Inflammatory macrophage (primary cell): Measurements from ENCODE around the gene NPDC1.
"Not testable (repeated sequence)": the region's sequence is repeated elsewhere in the genome, so short reads cannot be mapped to it uniquely, and the experiment has no call there.

ENCODE experiments used
- DNase-seq, 2 donors: peaks; one replicate each; pipeline ENCODE4 v3.0.0-alpha.2; 2020 to 2022

Gene NPDC1

DNA sequence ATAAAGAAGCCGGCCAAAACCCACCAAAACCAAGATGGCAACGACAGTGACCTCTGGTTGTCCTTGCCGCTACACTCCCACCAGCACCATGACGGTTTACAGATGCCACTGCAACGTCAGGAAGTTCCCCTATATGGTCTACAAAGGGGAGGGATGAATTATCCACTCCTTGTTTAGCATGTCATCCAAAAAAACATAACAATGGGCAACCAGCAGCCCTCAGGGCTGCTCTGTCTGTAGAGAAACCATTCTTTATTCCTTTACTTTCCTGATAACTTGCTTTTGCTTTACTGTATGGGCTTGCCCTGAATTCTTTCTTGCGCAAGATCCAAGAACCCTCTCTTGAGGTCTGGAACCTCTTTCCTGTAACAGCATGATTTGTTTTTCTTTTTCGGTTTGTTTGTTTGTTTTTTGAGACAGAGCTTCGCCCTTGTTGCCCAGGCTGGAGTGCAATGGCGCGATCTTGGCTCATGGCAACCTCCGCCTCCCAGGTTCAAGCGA lies 29.3 kb upstream of the NPDC1 start:
- DNase-seq: peak; percentile 64 to 67

DNA sequence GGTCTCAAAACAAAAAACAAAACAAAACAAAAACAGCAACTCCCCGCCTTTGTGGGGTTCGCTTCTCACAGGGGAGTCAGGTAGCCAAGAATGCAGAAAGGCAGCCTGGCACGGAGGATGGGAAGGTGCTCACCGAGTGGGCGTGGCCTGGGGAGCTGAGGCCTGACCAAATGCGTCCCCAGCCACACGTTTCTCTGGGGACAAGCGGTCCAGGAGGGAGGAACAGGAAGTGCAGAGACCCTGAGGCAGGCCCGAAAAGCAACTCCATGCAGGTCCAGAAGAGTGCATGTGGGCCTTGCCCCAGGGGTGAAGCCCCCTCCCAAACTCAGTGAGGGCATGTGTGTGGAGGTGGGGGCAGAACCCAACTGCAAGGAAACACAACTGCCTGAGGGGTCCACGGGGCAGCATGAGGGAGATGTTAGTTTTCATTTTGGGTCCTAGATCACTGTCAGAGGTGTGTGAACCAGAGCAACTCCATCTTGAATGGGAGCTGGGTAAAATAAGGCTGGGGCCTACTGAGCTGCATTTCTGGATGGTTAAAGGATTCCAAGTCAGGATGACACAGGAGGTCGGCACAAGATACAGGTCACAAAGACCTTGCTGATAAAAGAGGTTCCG lies 28.8 kb upstream of the NPDC1 start:
- no peak for DNase-seq

DNA sequence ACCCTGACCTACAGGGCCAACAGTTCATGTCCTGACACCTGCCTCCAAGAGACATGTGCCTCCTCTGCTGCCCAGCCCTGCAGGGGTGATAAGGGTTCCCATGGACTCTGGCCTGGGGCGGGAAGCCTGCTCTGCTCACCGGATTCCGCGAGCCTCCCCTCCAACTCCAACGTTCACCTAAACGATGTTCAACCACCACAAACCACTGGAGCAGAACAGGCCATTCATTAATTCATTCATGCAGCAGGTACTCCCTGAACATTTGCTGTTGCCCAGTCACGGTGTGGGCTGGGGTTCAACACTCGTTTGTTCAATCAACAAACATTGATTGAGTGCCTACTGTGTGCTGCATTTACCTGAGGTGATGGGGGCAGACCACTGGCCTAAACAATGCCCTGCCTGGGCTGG lies 28.0 kb upstream of the NPDC1 start:
- no peak for DNase-seq

DNA sequence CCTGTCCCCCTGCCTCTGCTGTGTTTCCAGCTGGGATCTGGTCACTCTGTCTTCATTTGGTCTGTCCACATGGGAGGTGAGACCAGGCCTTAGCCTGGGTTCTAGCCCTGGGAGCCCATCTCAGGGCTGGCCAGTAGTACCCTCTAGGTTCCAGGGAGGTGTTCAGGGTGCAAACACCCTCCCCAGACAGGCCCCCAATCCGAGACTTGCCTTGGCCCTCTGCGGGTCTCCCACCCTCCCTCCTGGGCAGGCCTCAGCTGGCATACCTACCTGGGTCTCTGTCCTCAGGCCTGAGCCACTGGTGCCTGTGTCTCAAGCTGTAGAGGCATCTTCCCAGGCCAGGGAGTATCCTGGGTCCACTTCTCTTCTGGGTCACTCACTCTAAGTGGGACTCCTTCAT lies 25.3 kb upstream of the NPDC1 start:
- DNase-seq: no peak

DNA sequence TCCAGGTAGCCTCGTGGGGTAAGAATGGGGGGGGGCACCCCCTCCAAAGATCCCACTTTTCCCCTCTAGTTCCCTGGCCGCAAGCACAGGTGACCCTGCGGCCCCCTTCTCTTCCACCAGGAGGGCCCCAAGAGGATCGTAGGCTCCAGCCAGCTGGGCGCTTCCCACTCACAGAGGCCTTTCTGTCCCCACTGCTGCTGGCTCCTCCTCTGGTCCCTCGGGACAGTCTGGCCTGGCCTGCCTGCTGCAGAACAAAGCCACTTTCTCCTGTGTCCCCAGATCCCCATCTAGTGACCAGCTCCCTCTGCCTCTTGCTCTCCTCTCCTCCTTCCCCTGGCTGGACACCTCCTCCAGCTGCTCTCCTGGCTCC lies 24.9 kb upstream of the NPDC1 start:
- peak; percentile 25 to 56 for DNase-seq

DNA sequence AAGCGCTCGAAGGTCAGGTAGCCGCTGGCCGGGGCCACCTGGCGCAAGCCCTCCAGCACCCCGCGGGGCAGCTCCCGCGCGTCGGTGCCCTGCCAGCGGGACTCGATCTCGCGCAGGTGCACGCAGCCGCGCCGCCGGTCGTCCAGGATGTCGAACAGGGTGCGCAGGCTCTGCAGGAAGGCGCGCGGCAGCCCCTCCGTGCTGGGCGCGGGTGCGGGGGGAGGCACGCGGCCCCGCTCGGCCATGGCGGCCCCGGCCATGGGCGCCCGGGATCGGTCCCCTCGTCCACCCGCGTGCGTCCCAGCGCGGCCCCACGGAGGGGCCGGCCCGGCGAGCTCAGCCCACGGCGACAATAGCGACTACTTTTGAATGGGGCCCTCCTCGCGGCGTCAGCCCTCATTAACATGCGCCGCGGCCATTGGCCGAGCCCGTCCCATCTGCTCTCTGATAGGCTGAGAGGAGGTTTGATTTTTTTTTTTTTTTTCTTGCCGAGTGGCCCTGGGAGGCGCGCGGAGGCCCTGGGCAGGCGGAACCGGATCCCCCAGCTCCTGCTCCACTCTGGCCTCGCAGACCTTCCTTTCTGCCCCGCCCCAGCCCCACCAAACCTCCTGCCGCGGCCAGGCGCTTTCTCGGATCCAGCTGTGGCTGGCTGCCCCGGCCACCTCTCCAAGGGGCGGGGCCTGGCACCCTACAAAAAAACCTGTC lies 24.4 kb upstream of the NPDC1 start, which contains the start of gene SAPCD2:
Gene SAPCD2, minus strand, starts transcription at position 357 of the 705 bp plus-strand sequence. Its CDS starts 97 bp downstream, at position 260.
- DNase-seq: peak; percentile 94

DNA sequence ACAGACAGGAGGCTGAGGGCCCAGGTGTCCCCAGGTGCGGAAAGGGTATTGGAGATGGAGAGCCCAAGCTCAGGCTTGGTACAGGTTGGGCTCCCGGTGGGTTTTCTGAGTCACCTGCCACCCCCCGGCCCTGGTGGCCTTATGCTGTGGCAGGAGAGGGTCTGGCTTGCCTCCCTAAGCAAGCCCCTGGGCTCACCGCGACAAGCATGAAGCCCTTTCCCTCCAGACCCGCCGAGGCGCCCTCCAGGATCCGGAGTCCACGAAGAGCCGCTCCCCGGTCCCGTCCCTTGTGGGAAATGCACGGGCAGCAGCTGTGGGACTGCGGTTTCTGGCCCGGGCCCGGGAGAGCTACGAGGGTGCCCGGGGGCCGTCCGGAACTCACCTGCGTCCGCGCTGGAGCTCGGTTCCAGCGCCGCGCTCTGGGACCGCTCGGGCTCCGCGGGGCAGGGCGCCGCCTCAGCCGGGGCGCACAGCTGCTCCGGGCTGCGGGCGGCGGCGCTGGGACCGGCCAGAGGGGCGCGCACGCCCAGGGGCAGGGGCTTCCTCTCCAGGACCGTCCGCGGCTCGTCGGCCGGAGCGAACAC lies 23.6 kb upstream of the NPDC1 start:
- no peak for DNase-seq

DNA sequence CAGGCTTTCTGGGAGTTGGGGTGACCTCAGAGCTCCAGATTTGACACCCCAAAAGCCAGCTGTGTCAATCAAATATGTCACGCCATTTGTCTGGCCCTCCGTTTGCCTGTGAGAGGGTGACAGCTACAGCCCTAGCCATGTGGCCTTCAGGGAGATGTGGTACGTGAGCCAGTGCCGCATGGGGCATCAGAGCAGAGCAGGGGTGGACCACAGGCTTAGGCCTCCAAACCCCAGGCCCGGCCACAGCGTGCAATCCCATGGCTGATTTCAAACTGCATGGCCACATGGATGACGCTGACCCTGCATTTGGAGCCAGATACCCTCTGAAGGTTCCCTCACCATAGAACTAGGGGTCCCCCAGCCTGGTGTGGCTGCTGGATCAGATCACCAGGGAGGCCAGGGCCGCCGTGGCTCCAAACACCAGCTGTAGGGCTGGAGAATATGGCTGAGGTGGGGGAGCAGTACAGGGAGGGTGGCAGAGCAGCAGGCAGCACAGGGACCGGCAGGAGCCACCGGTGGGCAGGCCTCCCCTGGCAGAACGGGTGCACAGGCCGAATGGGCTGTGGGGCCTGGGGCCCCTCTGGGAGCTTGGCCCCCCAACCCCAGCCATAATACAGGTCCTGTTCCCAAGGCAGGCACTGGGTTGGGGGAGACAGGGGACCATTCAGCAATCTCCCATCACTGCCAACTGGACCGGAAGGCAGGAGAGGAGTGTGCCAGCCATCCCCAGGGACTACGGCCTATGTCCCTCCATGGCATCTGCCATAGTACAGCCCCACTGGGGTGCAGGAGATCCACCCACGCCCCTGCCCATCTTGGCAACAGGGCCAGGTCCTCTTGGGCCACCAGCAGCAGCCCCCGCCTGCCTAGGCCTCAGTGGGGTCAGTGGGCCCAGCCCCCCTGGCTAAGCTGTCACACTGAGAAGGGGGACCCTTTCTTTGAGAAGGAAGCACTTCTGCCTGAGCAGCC lies 22.8 kb upstream of the NPDC1 start:
- no peak for DNase-seq

DNA sequence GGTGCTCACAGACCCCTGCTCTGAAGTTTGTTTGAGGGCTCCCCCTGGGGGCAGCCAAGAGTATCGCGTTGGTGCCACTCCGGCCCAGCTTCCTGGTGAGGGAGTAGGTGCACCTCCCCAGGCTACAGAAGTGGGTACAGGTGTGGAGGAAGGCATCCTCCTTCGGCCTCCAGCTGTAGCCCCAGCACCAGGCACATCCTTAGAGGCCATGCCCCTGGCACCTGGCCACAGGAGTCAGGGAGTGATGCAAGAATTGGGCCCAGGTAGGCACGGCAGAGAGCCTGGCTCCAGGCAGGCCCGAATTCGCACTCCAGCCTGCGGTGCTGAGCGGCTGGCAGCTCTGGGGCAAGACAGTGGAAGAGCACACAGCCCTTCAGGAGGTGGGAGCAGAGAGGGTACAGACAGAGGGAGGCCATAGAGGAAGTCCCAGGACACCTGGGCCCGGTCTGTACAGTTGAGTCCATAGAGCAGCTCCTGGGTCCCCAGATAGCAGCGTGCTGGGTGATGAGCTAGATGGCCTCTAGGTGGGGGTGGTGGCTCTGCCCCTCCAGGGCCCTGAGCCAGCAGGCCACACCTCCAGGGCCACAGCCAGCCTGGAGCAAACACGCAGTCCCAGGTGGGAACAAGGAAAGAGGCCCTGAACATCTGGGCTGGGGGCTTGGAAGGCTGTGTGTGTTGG lies 22.0 kb upstream of the NPDC1 start:
- peak; percentile 81 to 82 for DNase-seq

DNA sequence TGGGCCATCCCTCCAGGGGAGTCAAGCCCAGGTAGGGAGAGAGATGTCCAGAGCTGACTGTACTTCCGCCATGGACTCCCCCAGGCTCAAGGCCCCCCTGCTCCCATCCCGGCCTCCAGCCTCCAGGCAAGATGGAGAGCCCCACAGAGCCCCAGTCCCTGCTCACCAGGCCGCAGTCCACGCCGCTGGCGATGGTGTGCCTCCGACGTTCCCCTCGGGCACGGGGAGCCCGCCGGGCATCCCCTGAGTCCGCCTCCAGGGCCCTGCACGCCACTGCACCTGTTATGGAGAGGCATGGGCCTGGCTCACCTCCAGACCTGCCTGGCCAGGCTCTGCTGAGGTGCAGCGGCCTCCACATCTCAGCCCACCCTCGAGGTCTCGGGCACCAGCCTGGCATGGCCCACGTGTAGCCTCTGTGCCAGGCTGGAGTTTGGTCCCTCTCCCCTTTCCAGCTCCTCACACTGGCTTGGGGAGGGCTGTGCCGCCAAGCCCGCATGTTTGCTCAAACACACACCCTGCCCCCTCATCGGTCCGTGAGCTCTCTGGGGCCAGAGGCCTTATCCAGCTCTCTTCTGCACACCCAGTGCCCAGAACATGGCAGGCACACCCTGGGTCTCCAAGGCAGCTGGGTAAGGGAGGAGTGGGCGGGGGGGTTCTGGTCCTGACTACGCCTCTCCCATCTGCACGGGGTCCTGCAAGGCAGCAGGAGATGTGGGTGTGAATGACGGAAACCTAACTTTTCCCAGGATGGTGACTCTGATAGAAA lies 20.3 kb upstream of the NPDC1 start:
- no peak for DNase-seq

DNA sequence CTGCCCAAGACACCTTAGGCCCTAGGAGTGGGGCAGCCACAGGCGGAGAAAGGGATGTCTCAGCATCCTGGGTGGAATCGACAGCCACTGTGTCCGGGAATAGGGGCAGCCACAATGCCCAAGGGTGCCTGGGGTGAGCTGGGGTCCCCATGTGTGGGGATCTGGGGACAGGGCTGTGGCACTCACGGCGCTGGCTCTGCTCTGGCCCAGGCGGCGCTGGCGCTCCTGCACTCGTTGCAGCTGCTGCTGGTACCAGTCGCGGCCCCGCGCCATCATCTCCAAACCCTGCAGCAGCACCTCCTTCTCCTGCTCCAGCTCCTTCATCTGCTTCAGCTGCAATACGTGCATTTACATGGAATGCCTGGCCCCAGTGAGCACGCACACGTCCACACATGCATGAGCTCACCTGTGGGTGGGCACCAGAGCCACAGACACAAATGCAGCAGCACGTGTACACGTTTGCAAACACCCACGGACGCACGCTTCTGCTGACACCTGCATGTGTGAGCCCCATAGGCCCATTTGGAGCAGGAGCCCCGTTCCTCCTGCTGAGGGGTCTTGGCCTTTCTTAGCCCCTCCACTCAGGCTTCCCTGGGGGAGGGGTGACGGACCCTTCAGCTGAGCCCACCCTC lies 19.5 kb upstream of the NPDC1 start:
- DNase-seq: no peak

DNA sequence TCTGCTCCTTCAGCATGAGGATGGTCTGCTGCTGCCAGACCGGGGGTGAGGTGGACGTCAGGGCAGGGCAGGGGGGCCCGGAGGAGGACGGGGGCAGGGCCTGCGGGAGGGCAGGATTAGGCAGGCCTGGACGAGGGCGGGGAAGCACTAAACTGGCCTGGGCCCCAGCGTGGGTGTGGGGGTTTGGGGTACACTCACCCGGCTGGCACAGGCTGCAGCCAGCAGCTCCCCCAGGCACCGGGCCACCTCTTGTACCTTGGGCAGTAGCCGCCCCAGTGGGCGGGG lies 18.8 kb upstream of the NPDC1 start:
- no peak for DNase-seq

DNA sequence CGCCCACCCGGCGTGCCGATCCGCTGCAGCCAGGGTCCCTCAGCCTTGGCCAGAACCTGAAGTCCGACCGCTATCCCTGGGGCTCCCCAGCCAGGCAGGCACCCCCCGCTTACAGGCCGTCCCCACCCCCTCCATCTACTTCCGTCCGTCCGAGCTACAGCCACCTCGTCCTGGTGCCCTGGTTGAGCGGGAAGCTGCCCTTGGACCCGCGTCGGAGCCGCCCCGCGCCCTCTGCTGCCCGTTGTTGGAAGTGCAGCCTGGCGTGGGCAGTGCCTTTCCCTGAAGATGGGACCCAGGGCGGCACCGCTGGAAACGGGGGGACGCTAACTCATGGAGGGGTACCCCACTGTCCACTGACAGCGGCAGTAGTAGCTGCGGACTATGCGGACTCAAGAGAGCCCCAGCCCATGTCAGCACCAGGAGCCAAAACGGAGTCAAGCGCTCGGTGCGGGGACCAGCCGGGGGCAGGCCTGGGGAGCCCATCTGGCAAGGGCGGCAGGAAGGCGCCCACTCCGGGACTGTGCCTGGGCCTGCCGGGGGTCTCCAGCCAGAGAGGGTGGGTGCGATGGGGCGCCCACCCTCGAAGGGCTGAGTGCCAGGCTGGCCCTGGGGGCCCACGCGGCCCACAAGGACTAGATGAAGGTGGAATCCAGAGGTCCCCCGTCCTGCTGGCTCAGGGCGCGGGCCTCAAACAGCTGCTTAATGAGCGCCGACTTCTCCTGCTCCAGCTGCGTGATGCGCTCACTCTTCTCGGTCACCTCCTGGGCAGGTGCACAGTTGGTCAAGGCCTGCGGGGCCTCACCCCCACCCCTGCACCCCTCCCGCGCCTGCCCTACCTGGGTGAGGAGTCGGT lies 18.3 kb upstream of the NPDC1 start:
- DNase-seq: peak; percentile 67 to 70

DNA sequence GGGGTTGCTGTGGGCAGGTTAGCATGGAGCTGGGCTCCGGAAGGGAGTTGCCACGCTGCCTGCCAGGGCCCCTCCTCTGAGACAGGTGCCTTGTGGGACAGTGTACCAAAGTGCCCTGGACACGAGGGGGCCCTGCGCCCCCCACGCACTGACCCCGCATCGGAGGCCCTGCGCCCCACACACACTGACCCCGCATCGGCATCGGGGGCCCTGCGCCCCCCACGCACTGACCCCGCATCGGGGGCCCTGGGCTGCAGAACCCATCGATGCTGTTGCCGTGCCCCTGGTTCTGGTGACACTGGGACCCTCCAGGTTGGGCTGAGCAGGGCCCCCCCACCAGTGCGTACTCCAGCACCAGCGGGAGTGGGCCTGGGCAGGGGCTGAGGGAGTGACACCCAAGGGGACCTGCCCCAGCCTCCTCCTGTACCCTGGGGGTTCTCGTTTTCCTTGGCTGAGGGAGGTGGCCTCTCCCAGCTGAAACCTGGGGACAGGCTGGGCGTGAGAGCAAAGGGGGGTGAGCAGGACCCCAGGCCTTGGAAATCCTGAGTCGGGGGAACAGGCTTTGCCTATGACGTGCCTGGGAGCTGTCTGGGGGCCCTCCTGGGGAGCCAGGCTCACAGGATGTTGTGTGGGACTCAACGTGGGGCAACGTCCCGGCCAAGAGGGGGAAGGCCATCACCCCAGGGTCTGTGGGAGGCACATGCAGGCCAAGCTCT lies 17.5 kb upstream of the NPDC1 start:
- DNase-seq: no peak

DNA sequence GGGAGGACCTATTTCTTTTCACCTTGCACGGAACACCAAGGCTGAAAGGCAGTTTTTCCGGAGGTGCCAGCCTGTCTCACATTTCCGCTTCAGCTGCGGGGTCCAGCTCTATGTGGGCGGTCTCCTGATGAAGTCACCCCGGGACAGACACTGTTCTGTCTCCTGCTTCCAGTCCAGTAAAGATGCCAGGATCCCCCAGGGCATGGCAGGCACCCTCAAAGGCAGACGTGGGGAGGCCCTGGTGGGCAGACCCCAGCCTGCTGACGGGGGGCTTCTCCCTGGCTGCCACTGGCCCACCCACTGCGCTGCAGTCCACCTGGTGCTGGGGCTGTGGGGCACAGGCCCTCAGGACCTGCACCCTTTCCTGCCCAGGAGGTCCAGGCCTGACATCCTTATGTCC lies 16.8 kb upstream of the NPDC1 start:
- DNase-seq: not testable (repeated sequence)

DNA sequence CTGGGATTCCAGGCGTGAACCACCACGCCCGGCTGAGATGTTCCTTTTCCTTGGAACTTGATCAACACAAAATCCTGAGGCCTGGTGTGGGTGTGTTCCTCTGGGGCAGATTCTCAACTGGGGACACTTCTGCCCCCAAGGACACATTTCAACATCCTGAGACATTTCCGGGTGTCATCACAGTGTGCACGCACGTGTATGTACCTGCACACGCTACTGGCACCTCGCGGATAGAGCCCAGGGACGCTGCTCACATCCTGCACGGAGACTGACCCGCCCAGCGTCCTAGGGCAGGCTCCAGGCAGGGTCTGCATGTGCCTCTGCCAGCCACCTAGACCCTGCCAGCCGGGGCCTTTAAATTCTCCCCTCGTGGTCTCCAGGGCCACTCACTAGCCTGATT lies 16.4 kb upstream of the NPDC1 start:
- no peak for DNase-seq

DNA sequence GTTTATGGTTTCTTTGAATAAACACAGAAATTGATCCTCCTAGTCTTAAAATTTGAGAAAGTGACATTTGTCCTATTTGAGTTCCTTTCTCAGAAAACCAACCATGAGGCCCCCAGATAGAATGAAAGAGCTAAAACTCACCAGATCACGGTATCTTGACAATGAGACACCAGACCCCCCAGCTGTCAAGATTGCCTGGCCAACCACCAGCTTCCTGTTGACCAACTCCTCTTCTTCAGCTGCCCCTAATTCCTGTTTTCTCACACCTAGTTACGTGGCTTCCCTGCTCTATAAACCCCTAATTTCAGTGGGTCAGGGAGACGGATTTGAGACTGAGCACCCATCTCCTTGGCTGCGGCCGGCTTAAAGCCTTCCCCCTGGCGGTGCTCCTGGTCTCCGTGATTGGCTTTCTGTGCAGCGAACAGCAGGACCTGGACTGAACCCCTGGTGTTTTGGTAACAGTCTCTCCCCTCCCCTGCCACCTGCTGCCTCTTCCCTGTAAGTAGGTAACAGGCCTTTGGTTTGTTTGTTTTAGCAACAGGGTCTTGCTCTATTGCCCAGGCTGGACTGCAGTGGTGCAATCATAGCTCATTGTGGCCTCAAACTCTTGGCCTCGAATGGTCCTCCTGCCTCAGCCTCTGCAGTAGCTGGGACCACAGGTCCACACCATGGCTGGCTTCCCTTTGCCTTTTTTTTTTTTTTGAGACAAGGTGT lies 12.7 kb upstream of the NPDC1 start:
- no peak for DNase-seq

DNA sequence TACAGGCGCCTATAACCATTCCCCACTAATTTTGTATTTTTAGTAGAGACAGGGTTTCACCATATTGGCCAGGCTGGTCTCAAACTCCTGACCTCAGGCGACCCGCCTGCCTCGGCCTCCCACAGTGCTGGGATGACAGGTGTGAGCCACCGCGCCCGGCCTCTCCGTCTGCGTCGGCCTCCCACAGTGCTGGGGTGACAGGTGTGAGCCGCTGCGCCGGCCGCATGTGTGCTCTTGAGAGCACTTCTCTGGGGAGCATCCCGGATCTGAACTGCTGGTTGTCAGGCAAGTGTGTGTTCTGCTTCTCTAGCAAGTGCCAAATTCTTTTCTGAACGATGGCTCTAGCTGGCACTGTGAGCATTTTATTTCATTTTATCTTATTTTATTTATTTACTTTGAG lies 11.6 kb upstream of the NPDC1 start:
- DNase-seq: no peak
